H9 (cell line): ENCODE results near the gene RSAD2. TPM values are rescaled to one million over a fixed set of nuclear protein-coding genes. Genes with fewer than 3 reads are reported as not detected.

Source experiments
- DNase-seq: peaks from one replicate; pipeline ENCODE4 v3.0.0-alpha.2; 2017
- H2AFZ ChIP-seq: one replicate; pipeline ENCODE4 v1.6.1; 2013; ENCODE audit warnings: mild to moderate bottlenecking, low read length, control low read depth, moderate library complexity
- H2AK5ac ChIP-seq: 2 replicates; pipeline ENCODE4 v1.6.1; 2013; ENCODE audit warnings: low read length, control low read depth, mixed read lengths; ENCODE audit not compliant: insufficient read length
- H2BK120ac ChIP-seq: one replicate; pipeline ENCODE4 v1.6.1; 2013; ENCODE audit warnings: low read depth, mild to moderate bottlenecking, low read length, control low read depth, inconsistent platforms; ENCODE audit not compliant: poor library complexity, severe bottlenecking
- H2BK12ac ChIP-seq: 2 replicates; pipeline ENCODE4 v1.6.1; 2013; ENCODE audit warnings: low read length, control low read depth, mixed read lengths, low read depth; ENCODE audit not compliant: insufficient read length
- H2BK15ac ChIP-seq: 2 replicates; pipeline ENCODE4 v1.6.1; 2013; ENCODE audit warnings: low read depth, low read length, control low read depth
- H2BK20ac ChIP-seq: one replicate; pipeline ENCODE4 v1.6.1; 2013; ENCODE audit warnings: low read depth, mild to moderate bottlenecking, low read length, control low read depth, inconsistent platforms; ENCODE audit not compliant: poor library complexity, severe bottlenecking
- H2BK5ac ChIP-seq: 2 replicates; pipeline ENCODE4 v1.6.1; 2013; ENCODE audit warnings: low read length, control low read depth, mixed read lengths; ENCODE audit not compliant: insufficient read length
- H3K14ac ChIP-seq: 2 replicates; pipeline ENCODE4 v1.6.1; 2013; ENCODE audit warnings: low read length, control low read depth; ENCODE audit not compliant: insufficient read depth
- H3K18ac ChIP-seq: 2 replicates; pipeline ENCODE4 v1.6.1; 2013; ENCODE audit warnings: low read depth, mild to moderate bottlenecking, mixed read lengths, low read length, control low read depth; ENCODE audit not compliant: insufficient read length
- H3K23ac ChIP-seq: 2 replicates; pipeline ENCODE4 v1.6.1; 2013; ENCODE audit warnings: low read length, control low read depth, mixed read lengths, low read depth; ENCODE audit not compliant: insufficient read length
- H3K23me2 ChIP-seq: 2 replicates; pipeline ENCODE4 v1.6.1; 2013; ENCODE audit warnings: low read depth, mild to moderate bottlenecking, mixed read lengths, low read length, control low read depth; ENCODE audit not compliant: insufficient read length, poor library complexity, severe bottlenecking
- H3K27ac ChIP-seq: 2 replicates; pipeline ENCODE4 v1.5.1; 2013; ENCODE audit warnings: low read length, control low read depth, mixed read lengths, low read depth; ENCODE audit not compliant: insufficient read length
- H3K27me3 ChIP-seq: 2 replicates; pipeline ENCODE4 v1.6.1; 2013; ENCODE audit warnings: low read length, control low read depth, inconsistent platforms; ENCODE audit not compliant: insufficient read depth
- H3K4ac ChIP-seq: 2 replicates; pipeline ENCODE4 v1.6.1; 2013; ENCODE audit warnings: low read depth, mild to moderate bottlenecking, control low read depth, inconsistent platforms, low read length, moderate library complexity
- H3K4me1 ChIP-seq: 2 replicates; pipeline ENCODE4 v1.6.1; 2013; ENCODE audit warnings: low read length, control low read depth, inconsistent platforms; ENCODE audit not compliant: insufficient read depth
- H3K4me2 ChIP-seq: 2 replicates; pipeline ENCODE4 v1.6.1; 2013; ENCODE audit warnings: low read length, control low read depth, mixed read lengths; ENCODE audit not compliant: insufficient read length, insufficient read depth
- H3K56ac ChIP-seq: 2 replicates; pipeline ENCODE4 v1.6.1; 2013; ENCODE audit warnings: low read depth, mild to moderate bottlenecking, mixed read lengths, low read length, control low read depth; ENCODE audit not compliant: insufficient read length
- H3K79me1 ChIP-seq: 2 replicates; pipeline ENCODE4 v1.6.1; 2013; ENCODE audit warnings: low read depth, mild to moderate bottlenecking, moderate library complexity, low read length, control low read depth, inconsistent platforms; ENCODE audit not compliant: insufficient read depth, poor library complexity, severe bottlenecking
- H3K79me2 ChIP-seq: 2 replicates; pipeline ENCODE4 v1.6.1; 2013; ENCODE audit warnings: low read length, control low read depth, inconsistent platforms; ENCODE audit not compliant: insufficient read depth
- H3K9ac ChIP-seq: 2 replicates; pipeline ENCODE4 v1.6.1; 2013; ENCODE audit warnings: low read length, control low read depth, mixed read lengths; ENCODE audit not compliant: insufficient read length; ENCODE audit errors: extremely low read depth
- H3K9me3 ChIP-seq: one replicate; pipeline ENCODE4 v1.6.1; 2013; ENCODE audit warnings: low read depth, low read length, inconsistent platforms; ENCODE audit not compliant: control insufficient read depth
- H3T11ph ChIP-seq: one replicate; pipeline ENCODE4 v1.6.1; 2013; ENCODE audit warnings: mild to moderate bottlenecking, low read length, control low read depth, inconsistent platforms
- H4K20me1 ChIP-seq: one replicate; pipeline ENCODE4 v1.6.1; 2013; ENCODE audit not compliant: control insufficient read depth, insufficient read length, insufficient read depth
- H4K5ac ChIP-seq: 2 replicates; pipeline ENCODE4 v1.6.1; 2013; ENCODE audit warnings: low read depth, mild to moderate bottlenecking, mixed read lengths, low read length, control low read depth; ENCODE audit not compliant: insufficient read length
- H4K8ac ChIP-seq: replicated peaks from 2 replicates; pipeline ENCODE4 v1.6.1; 2013; ENCODE audit warnings: low read length, control low read depth, mixed read lengths, low read depth; ENCODE audit not compliant: insufficient read length
- H4K91ac ChIP-seq: 2 replicates; pipeline ENCODE4 v1.6.1; 2013; ENCODE audit warnings: low read depth, mild to moderate bottlenecking, moderate library complexity, mixed read lengths, low read length, control low read depth; ENCODE audit not compliant: insufficient read length
- H3K27ac Mint-ChIP-seq, 3 experiments: 2 replicates in 2 of 3; 3 replicates in 1 of 3; pipeline ENCODE4 v1.8.0; 2020 to 2021; ENCODE audit warnings: mixed read lengths in 3 of 3, mild to moderate bottlenecking in 1 of 3, moderate library complexity in 1 of 3
- H3K27me3 Mint-ChIP-seq: 2 replicates; pipeline ENCODE4 v1.8.0; 2021; ENCODE audit warnings: low read depth, mild to moderate bottlenecking, moderate library complexity, mixed read lengths
- H3K36me3 Mint-ChIP-seq, 3 experiments: 2 replicates in 2 of 3; 3 replicates in 1 of 3; pipeline ENCODE4 v1.8.0; 2020 to 2021; ENCODE audit warnings: low read depth in 3 of 3, mixed read lengths in 3 of 3; ENCODE audit not compliant: insufficient read depth in 1 of 3
- H3K4me1 Mint-ChIP-seq, 2 experiments: 2 replicates each; pipeline ENCODE4 v1.8.0; 2020; ENCODE audit warnings: mixed read lengths in 2 of 2
- H3K4me3 Mint-ChIP-seq, 2 experiments: 2 replicates in 1 of 2; 3 replicates in 1 of 2; pipeline ENCODE4 v1.8.0; 2020 to 2021; ENCODE audit warnings: mild to moderate bottlenecking in 2 of 2, mixed read lengths in 2 of 2, moderate library complexity in 1 of 2
- H3K9me3 Mint-ChIP-seq, 2 experiments: 2 replicates in 1 of 2; 3 replicates in 1 of 2; pipeline ENCODE4 v1.8.0; 2020; ENCODE audit warnings: mild to moderate bottlenecking in 2 of 2, mixed read lengths in 2 of 2, moderate library complexity in 1 of 2
- total RNA-seq: library from RNA; stranded (reverse); gene quantifications from 2 replicates; pipeline ENCODE4 v1.2.1, GENCODE V29; 2021
- TF ChIP-seq, protein P1 (sequence below): fragments of 200-600 bp; sonication (generic); conservative IDR thresholded peaks from 3 replicates; pipeline ENCODE4 v1.8.0; 2021; ENCODE audit warnings: antibody characterized with exemption, mild to moderate bottlenecking

RSAD2 gene
- total RNA-seq, 1 experiment from 2014 or later, result not detected

DNA sequence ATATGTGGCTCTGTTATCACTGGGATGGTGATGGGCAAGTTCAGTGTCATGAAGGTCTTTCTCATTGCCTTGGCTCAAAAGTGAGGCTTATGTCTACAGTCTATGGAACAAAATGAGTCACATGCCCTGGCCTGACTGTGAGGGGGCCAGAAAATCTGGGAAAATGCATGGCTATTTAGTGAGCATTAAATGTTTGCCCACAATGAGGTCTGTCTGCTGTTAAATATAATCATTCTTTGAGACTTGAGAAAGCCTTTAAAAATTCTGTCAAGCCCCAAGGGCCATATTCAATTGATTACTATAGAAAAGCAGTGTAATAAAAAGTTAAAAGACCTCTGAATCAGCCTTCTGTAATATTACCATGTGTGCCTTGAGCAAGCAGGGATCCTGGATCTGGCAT lies 34.1 kb downstream of the RSAD2 start:
- Histone ChIP-seq H3K27ac (no peak overlapping the region), H2BK15ac (no peak overlapping the region), H3K4me1 (0 out of 2 replicates have a peak, but pooled peaks cover 3% of the 10 kb centered on the region), H3K56ac (no peak overlapping the region), H3K9me3 (no peaks in the 10 kb centered on the region), H4K8ac (no peak overlapping the region), H2AK5ac (no peak overlapping the region), H4K20me1 (no peaks in the 10 kb centered on the region), H3K14ac (no peak overlapping the region), H3K23ac (no peak overlapping the region), H2BK12ac (no peak overlapping the region), H3K79me2 (no peaks in the 10 kb centered on the region), H3K23me2 (no peaks in the 10 kb centered on the region), H4K5ac (no peak overlapping the region), H4K91ac (no peak overlapping the region), H3K9ac (no peak overlapping the region), H3T11ph (no peak overlapping the region), H3K4me2 (no peak overlapping the region), H2AFZ (no peak overlapping the region), H3K4ac (no peak overlapping the region), H3K79me1 (no peaks in the 10 kb centered on the region), H2BK5ac (no peak overlapping the region), H3K18ac (no peak overlapping the region), H2BK20ac (no peak overlapping the region), H3K27me3 (no peaks in the 10 kb centered on the region), H2BK120ac (no peak overlapping the region)
- TF ChIP-seq, protein P1, sequence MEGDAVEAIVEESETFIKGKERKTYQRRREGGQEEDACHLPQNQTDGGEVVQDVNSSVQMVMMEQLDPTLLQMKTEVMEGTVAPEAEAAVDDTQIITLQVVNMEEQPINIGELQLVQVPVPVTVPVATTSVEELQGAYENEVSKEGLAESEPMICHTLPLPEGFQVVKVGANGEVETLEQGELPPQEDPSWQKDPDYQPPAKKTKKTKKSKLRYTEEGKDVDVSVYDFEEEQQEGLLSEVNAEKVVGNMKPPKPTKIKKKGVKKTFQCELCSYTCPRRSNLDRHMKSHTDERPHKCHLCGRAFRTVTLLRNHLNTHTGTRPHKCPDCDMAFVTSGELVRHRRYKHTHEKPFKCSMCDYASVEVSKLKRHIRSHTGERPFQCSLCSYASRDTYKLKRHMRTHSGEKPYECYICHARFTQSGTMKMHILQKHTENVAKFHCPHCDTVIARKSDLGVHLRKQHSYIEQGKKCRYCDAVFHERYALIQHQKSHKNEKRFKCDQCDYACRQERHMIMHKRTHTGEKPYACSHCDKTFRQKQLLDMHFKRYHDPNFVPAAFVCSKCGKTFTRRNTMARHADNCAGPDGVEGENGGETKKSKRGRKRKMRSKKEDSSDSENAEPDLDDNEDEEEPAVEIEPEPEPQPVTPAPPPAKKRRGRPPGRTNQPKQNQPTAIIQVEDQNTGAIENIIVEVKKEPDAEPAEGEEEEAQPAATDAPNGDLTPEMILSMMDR, result no peak
- Mint-ChIP-seq H3K4me1 (peaks cover 16 to 26% of the 10 kb centered on the region in 2 experiments), H3K27me3 (peaks cover 8% of the 10 kb centered on the region), H3K36me3 (no peaks in the 10 kb centered on the region), H3K4me3 (no peak overlapping the region), H3K27ac (no peak overlapping the region), H3K9me3 (no peaks in the 10 kb centered on the region; a peak in 1 of 5 replicates)
- no peak for DNase-seq
